ENCODE measurements around the gene IQSEC1.

DNA sequence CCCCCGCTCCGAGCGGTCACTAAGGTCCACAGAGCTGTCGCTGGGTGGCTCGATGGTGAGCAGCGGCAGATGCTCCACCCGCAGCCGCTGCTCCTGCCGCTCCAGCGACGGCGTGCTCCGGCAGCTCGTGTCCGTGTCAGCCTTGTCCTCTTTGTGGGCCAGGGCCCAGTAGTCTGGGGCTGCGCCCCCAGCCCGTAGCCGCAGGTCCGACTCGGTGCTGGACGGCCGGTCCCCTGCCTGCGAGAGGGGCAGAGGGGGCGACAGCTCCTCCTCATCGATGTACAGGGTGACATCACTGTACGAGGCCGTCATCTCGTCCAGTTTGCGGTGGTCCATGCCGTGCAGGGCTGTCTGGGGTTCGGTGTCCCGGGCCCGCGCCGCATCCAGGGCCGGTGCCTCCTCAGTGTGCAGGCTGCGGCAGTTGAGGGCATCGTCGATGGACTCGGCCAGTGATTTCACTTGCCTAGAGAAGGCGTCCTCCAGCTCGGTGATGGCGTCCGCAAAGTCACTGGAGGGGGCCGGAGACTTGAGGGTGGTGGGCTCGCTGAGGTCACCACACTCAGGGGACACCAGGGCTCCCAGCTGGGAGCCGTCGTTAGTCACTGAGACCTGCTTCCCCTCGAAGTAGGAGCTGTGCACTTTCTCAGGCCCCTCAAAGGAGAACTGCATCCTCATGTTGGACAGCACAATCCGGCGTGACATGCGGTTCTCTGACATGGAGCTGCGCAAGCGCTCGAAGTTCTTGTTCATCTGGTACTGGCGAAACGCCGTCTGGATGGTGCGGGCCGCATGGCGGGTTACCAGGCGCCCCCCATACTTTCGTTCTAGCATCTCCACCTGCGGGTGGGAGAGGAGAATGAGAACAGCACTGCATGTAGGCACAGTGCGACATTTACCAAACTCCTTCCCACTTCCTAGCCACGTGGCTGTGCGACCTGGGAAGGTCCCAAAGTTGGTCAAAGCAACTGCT lies 137.1 kb downstream of the IQSEC1 start:
- TF ChIP-seq CREB1 (IDR thresholded peaks at IDR 0.05; ENCODE audit: low read depth) = no peak
- TF ChIP-seq FOXM1 (IDR thresholded peaks at IDR 0.05; ENCODE audit: borderline replicate concordance, low read depth) = no peak
- no peak for TF ChIP-seq TAF1 (IDR thresholded peaks at IDR 0.05; ENCODE audit: low read depth)
- no peak for TF ChIP-seq RAD21 (IDR thresholded peaks at IDR 0.05; ENCODE audit: low read depth)
- TF ChIP-seq EP300 (IDR thresholded peaks at IDR 0.05; ENCODE audit: borderline replicate concordance) = no peak
- TF ChIP-seq, protein P1, sequence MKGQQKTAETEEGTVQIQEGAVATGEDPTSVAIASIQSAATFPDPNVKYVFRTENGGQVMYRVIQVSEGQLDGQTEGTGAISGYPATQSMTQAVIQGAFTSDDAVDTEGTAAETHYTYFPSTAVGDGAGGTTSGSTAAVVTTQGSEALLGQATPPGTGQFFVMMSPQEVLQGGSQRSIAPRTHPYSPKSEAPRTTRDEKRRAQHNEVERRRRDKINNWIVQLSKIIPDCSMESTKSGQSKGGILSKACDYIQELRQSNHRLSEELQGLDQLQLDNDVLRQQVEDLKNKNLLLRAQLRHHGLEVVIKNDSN (IDR thresholded peaks at IDR 0.05) = no peak
- TF ChIP-seq YY1 (IDR thresholded peaks at IDR 0.05; ENCODE audit: low read depth) = no peak
- TF ChIP-seq CEBPB (IDR thresholded peaks at IDR 0.05) = no peak
- no peak for TF ChIP-seq NFIC (IDR thresholded peaks at IDR 0.05)
- TF ChIP-seq, protein P2, sequence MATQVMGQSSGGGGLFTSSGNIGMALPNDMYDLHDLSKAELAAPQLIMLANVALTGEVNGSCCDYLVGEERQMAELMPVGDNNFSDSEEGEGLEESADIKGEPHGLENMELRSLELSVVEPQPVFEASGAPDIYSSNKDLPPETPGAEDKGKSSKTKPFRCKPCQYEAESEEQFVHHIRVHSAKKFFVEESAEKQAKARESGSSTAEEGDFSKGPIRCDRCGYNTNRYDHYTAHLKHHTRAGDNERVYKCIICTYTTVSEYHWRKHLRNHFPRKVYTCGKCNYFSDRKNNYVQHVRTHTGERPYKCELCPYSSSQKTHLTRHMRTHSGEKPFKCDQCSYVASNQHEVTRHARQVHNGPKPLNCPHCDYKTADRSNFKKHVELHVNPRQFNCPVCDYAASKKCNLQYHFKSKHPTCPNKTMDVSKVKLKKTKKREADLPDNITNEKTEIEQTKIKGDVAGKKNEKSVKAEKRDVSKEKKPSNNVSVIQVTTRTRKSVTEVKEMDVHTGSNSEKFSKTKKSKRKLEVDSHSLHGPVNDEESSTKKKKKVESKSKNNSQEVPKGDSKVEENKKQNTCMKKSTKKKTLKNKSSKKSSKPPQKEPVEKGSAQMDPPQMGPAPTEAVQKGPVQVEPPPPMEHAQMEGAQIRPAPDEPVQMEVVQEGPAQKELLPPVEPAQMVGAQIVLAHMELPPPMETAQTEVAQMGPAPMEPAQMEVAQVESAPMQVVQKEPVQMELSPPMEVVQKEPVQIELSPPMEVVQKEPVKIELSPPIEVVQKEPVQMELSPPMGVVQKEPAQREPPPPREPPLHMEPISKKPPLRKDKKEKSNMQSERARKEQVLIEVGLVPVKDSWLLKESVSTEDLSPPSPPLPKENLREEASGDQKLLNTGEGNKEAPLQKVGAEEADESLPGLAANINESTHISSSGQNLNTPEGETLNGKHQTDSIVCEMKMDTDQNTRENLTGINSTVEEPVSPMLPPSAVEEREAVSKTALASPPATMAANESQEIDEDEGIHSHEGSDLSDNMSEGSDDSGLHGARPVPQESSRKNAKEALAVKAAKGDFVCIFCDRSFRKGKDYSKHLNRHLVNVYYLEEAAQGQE (IDR thresholded peaks at IDR 0.05; ENCODE audit: low read depth) = no peak
- TF ChIP-seq, protein P3, sequence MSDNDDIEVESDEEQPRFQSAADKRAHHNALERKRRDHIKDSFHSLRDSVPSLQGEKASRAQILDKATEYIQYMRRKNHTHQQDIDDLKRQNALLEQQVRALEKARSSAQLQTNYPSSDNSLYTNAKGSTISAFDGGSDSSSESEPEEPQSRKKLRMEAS (IDR thresholded peaks at IDR 0.05) = no peak
- TF ChIP-seq TCF12 (IDR thresholded peaks at IDR 0.05; ENCODE audit: low read depth) = no peak
- no peak for TF ChIP-seq TEAD4 (IDR thresholded peaks at IDR 0.05)
- TF ChIP-seq EGR1 (IDR thresholded peaks at IDR 0.05) = no peak

Measured in Ishikawa (cell line).